Measurements from ENCODE around the gene CCR4.
A peak's percentile ranks its signal among the peaks of the same experiment; 100 is the strongest.
"Not testable (repeated sequence)": the region's sequence is repeated elsewhere in the genome, so short reads cannot be mapped to it uniquely, and the experiment has no call there.

The CCR4 gene

DNA sequence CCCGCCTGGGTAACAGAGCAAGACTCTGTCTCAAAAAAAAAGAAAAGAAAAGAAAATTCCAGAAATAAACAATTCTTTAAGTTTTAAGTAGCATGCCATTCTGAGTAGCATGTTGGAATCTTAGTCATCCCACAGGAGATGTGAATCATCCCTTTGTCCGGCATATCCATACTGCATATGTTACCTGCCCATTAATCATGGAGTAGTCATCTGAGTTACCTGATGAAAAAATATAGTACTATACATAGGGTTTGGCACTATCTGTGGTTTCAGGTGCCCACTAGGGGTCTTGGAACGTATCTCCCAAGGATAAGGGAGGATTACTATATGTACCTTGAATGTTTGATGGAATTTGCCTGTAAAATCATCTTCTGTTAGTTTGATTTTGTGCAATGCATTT is 6.3 kb upstream of the CCR4 start:
- peak; percentile 7 for DNase-seq (ENCODE audit: low read depth)
- TF ChIP-seq, protein P1, sequence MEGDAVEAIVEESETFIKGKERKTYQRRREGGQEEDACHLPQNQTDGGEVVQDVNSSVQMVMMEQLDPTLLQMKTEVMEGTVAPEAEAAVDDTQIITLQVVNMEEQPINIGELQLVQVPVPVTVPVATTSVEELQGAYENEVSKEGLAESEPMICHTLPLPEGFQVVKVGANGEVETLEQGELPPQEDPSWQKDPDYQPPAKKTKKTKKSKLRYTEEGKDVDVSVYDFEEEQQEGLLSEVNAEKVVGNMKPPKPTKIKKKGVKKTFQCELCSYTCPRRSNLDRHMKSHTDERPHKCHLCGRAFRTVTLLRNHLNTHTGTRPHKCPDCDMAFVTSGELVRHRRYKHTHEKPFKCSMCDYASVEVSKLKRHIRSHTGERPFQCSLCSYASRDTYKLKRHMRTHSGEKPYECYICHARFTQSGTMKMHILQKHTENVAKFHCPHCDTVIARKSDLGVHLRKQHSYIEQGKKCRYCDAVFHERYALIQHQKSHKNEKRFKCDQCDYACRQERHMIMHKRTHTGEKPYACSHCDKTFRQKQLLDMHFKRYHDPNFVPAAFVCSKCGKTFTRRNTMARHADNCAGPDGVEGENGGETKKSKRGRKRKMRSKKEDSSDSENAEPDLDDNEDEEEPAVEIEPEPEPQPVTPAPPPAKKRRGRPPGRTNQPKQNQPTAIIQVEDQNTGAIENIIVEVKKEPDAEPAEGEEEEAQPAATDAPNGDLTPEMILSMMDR (IDR thresholded peaks at IDR 0.05; ENCODE audit: low read length, missing control alignments): no peak
- no peak overlapping the region for H3K4me3 ChIP-seq (replicated peaks; ENCODE audit: low read depth, low read length)

DNA sequence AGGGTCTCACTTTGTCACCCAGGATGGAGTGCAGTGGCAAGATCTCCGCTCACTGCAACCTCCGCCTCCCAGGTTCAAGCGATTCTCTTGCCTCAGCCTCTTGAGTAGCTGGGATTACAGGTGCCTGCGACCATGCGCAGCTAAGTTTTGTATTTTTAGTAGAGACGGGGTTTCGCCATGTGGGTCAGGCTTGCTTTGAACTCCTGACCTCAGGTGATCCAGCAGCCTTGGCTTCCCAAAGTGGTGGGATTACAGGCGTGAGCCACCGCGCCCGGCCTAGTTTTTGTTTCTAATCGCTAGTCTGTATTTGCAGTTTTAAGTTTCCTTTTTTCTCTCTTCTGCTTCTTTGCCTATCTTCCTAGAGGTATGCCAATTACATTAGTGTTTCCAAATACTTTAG is 5.8 kb upstream of the CCR4 start:
- DNase-seq (ENCODE audit: low read depth); H3K4me3 ChIP-seq (replicated peaks; ENCODE audit: low read depth, low read length): not testable (repeated sequence)

DNA sequence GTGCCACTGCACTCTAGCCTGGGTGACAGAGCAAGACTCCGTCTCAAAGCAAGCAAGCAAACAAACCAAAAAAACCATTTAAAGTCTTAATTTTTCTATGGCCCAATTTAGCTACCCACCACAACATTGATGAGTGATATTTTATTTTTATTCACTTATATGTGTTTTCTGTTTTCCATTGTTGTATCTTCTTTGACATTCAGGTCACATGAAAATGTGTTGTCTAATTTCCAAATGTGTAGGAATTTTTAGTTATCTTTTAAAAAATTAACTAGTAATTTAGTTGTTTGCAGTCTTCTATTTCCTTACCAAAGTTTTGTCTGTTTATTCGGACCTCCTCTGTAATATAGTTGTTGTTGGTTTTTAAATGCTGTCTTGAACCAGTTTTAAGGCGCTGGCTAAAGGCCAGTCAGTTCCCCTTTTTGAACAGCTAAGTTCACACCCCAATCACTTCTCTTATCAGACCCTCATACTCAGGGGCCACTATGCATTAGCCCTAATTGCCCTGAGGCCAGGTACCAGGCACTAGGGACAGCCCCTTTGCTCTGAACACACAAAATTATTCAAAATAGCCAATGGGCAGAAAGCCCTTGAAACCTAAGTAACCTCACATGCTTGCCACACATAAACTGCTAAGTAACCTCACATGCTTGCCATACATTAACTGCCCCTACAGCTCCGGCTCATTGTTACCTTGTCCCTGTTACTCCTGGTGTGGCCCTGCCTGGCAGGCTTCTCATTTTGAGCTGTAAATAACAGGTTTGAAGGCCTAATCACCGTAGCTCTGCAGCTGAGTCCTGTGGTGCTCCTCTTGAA is 4.3 kb upstream of the CCR4 start:
- H3K4me3 ChIP-seq (replicated peaks; ENCODE audit: low read depth, low read length): no peak overlapping the region
- DNase-seq (ENCODE audit: low read depth): no peak
- TF ChIP-seq, protein P1 (IDR thresholded peaks at IDR 0.05; ENCODE audit: low read length, missing control alignments): no peak

DNA sequence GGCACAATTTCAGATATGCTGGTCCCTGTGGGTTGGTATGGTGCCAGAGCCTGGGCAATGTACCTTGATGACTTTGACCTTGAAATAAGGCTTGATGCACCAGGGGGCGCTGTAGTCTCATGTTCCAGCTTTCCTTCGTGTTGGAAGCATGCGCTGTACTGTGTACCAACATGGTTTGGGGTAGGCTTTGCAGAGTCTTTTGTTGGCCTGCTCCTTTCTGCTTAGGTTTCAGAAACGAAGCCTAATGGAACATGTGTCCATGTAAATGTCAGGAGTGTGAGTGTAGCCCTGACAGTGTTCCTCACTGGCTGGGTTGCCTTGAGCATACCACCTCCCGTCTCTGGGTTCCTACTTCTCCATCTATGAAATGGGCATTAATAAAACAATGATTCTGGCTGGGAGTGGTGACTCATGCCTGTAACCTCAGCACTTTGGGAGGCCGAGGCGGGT is 3.6 kb upstream of the CCR4 start:
- H3K4me3 ChIP-seq (replicated peaks; ENCODE audit: low read depth, low read length): no peak overlapping the region
- peak; percentile 89 for DNase-seq (ENCODE audit: low read depth)
- TF ChIP-seq, protein P1 (IDR thresholded peaks at IDR 0.05; ENCODE audit: low read length, missing control alignments): peak; percentile 79

DNA sequence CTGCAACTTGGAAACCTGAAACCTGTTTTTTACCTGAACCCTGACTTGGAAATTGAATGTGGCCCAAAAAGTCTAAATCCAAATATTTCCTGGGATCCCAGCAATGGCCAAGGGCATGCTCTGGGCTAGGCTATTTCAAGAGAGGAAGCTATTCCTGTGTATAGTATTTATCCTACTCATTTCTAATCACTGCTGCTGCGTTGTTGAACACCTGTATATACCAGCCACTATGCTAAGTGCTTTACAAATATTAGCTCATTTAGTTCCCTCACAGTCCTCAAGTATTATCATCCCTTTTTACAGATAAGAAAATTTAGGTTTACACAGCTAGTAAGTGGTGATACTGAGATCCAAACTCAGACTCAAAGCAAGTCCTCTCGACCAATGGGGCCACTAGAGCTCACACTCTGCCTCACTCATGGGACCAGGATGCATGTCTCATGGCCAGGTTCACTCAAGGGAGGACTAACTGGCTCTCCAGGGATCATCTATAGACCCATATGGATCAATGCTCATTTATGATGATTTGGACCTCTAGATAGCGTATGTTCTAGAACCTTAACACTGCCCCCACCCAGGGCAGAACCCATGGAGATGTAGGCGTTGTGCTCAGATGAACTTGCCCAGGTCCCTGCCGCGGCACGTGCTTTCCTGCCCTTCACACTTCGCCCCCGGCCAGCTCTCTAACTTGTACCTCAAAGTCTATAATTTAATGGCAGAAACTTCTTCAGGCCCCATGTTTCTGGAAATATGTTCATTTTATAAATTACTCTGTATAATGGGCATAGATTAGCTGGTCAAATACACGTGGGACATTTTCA is 2.6 kb upstream of the CCR4 start:
- H3K4me3 ChIP-seq (replicated peaks; ENCODE audit: low read depth, low read length): no peak overlapping the region
- TF ChIP-seq, protein P1 (IDR thresholded peaks at IDR 0.05; ENCODE audit: low read length, missing control alignments): no peak
- DNase-seq (ENCODE audit: low read depth): no peak

DNA sequence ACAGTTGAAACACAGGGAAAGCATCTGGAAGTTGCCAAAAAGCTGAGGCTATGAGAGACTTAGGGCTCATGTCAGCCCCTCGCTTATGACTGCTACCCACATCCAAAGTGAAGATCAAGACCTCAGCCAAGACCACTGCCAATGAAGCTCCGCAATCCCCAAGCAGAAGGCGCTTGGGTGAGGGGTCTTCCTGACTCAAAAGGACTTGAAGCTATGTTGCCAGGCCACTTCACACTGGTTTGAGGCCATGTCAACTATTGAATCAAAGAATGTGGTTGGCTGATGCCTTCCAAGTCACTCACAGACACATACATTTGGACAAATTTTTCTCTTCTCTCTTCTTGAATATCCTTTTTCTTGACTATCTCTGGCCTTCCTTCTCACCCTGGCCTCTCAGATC is 928 bp upstream of the CCR4 start:
- no peak for DNase-seq (ENCODE audit: low read depth)
- TF ChIP-seq, protein P1 (IDR thresholded peaks at IDR 0.05; ENCODE audit: low read length, missing control alignments): no peak
- H3K4me3 ChIP-seq (replicated peaks; ENCODE audit: low read depth, low read length): no peak overlapping the region

DNA sequence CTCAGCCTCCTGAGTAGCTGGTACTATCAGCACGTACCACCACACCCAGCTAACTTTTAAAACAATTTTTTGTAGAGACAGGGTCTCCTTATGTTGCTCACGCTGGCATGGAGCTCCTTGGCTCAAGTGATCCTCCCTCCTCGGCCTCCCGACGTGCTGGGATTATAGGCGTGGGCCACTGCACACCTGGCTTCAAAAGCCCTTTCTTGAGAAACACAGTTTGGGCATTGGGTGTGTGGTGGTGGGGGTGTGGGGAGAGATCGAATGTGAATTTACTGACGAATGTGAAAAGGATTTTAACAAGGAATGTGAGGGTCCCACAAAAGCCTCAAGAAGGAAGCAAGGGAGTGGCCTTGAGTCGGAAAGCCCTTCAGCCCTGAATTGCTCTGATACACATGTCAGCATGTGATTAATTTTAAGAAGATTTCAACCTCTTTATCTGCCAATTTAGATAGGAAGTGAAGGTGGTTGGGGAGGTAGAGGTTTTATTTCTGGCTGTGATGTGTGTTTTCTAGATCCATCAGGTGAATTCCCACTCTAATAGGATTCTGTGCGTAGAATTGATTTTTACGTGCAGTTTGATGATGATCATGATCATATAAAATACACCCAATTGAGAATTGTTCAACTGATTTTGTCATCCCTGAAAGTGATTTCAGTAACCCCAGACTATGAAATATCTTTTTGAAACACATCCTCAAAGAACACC is 1.1 kb downstream of the CCR4 start:
- no peak for DNase-seq (ENCODE audit: low read depth)
- TF ChIP-seq, protein P1 (IDR thresholded peaks at IDR 0.05; ENCODE audit: low read length, missing control alignments): no peak
- no peak overlapping the region for H3K4me3 ChIP-seq (replicated peaks; ENCODE audit: low read depth, low read length)

Measured in fibroblast of pulmonary artery (primary cell).